Cardiac fibroblast (primary cell): ENCODE data around the gene KAT8.

Source experiments
- DNase-seq, 2 donors: peaks; one replicate each; pipeline versions ENCODE4 v3.0.0 to v3.0.0-alpha.2; 2010; ENCODE audit warnings: low read depth in 2 of 2
- H3K4me3 ChIP-seq, 2 donors: replicated peaks in 1 of 2; 1 replicate in 1 of 2; 2 replicates in 1 of 2; pipeline ENCODE4 v1.5.1; 2011; ENCODE audit warnings: low read depth in 2 of 2, low read length in 2 of 2, mild to moderate bottlenecking in 2 of 2, moderate library complexity in 1 of 2
- CTCF ChIP-seq: IDR thresholded peaks from one replicate; pipeline ENCODE4 v1.5.1; 2011; ENCODE audit warnings: low read depth, mild to moderate bottlenecking, low read length, inconsistent platforms

The KAT8 gene

GRCh38 chr16:31128711-31129567 is 11.5 kb downstream of the KAT8 start:
- no peak overlapping the region for H3K4me3 ChIP-seq
- no peak for TF ChIP-seq CTCF
- no peak for DNase-seq

- no peak overlapping the region for H3K4me3 ChIP-seq
Measured at GRCh38 chr16:31129568-31130335, 12.3 kb downstream of the KAT8 start.

GRCh38 chr16:31130336-31130891 is 12.9 kb downstream of the KAT8 start:
- H3K4me3 ChIP-seq, result no peak overlapping the region
- DNase-seq, result no peak
- no peak for TF ChIP-seq CTCF

More at GRCh38 chr16:31129568-31130335, 12.3 kb downstream of the KAT8 start:
- DNase-seq, result peak in 1 of 2 donors; percentile 35
- no peak for TF ChIP-seq CTCF

GRCh38 chr16:31130899-31131298 is 13.4 kb downstream of the KAT8 start:
- no peak overlapping the region for H3K4me3 ChIP-seq
- DNase-seq, result no peak
- TF ChIP-seq CTCF, result no peak

GRCh38 chr16:31131416-31131815 is 14.0 kb downstream of the KAT8 start:
- DNase-seq, result no peak
- TF ChIP-seq CTCF, result no peak
- H3K4me3 ChIP-seq, result no peak overlapping the region

GRCh38 chr16:31131841-31132271 is 14.4 kb downstream of the KAT8 start:
- TF ChIP-seq CTCF, result no peak
- H3K4me3 ChIP-seq, result no peak overlapping the region
- DNase-seq, result no peak
